HCT116 (cell line): Measurements from ENCODE around the gene SDCCAG8. TPM values are rescaled to one million over a fixed set of nuclear protein-coding genes. Genes with fewer than 3 reads are reported as not detected.

Source experiments
- ATAC-seq: fragments of 200-7000 bp; cut with Tn5 transposase; 2 replicates; pipeline ENCODE4 v1.9.1; 2020; ENCODE audit warnings: mild to moderate bottlenecking, moderate library complexity
- BruUV-seq: library from RNA; stranded (reverse); fragments of 400-500 nt; replicated peaks from 2 replicates; lab custom pipeline; 2021; lab: Mats Ljungman, UMichigan
- CTCF ChIA-PET: fragments of 300-600 bp; sonication (Branson Sonifier 250); formaldehyde crosslinking; loops from one replicate; lab custom pipeline; 2021; ENCODE audit warnings: antibody characterized with exemption; lab: Charles Lee
- POLR2A ChIA-PET: fragments of 300-600, 350-600 bp; sonication (Branson Sonifier 250); formaldehyde crosslinking; loops from one replicate; lab custom pipeline; 2021; ENCODE audit warnings: antibody characterized with exemption; lab: Charles Lee
- RAD21 ChIA-PET, 2 experiments: fragments of 300-600 bp; sonication (Branson Sonifier 250); formaldehyde crosslinking; loops; one replicate each; lab custom pipeline; 2023; ENCODE audit warnings: low total read pairs in 2 of 2; ENCODE audit not compliant: uncharacterized antibody in 2 of 2, unreplicated experiment in 2 of 2, low non-redundant PET in 1 of 2; lab: Charles Lee
- DNase-seq: peaks from one replicate; pipeline ENCODE4 v3.0.0-alpha.2; 2010; ENCODE audit warnings: low read depth, low spot score
- H2AFZ ChIP-seq: fragments of 200-600 bp; shearing (Covaris generic), sonication (generic); 2 replicates; pipeline ENCODE4 v1.6.1; 2017; ENCODE audit warnings: low read depth, mixed run types, mixed read lengths, antibody characterized with exemption, low read length; ENCODE audit not compliant: poor library complexity, severe bottlenecking
- H3K27ac ChIP-seq: 2 replicates; pipeline ENCODE4 v1.5.1; 2012; ENCODE audit warnings: low read depth, low read length
- H3K27me3 ChIP-seq: fragments of 200-600 bp; sonication (generic); 2 replicates; pipeline ENCODE4 v1.6.1; 2016; ENCODE audit warnings: mixed run types, low read length, mixed read lengths; ENCODE audit not compliant: insufficient read depth
- H3K36me3 ChIP-seq, 2 experiments: fragments of 200-500 bp in 1 of 2; fragments of 200-600 bp in 1 of 2; sonication (Bioruptor generic) in 1 of 2; sonication (generic) in 1 of 2; 2 replicates each; pipeline versions ENCODE4 v1.5.1 to v1.6.1; 2014 to 2016; ENCODE audit warnings: low read length in 2 of 2, inconsistent platforms in 1 of 2, mixed read lengths in 1 of 2, mixed run types in 1 of 2; ENCODE audit not compliant: insufficient read depth in 2 of 2, control insufficient read depth in 1 of 2
- H3K4me1 ChIP-seq, 2 experiments: fragments of 200-600 bp in 1 of 2; sonication (generic) in 1 of 2; 2 replicates each; pipeline versions ENCODE4 v1.5.1 to v1.6.1; 2012 to 2017; ENCODE audit warnings: low read length in 2 of 2, inconsistent platforms in 1 of 2, mild to moderate bottlenecking in 1 of 2, mixed read lengths in 1 of 2, mixed run types in 1 of 2, moderate library complexity in 1 of 2; ENCODE audit not compliant: insufficient read depth in 2 of 2, control insufficient read depth in 1 of 2
- H3K4me2 ChIP-seq: fragments of 200-600 bp; sonication (generic); 2 replicates; pipeline ENCODE4 v1.6.1; 2017; ENCODE audit warnings: mixed run types, low read length, mixed read lengths
- H3K4me3 ChIP-seq, 2 experiments: fragments of 200-600 bp in 1 of 2; sonication (generic) in 1 of 2; replicated peaks in 1 of 2; 2 replicates each; pipeline ENCODE4 v1.5.1; 2011 to 2016; ENCODE audit warnings: low read length in 2 of 2, control low read depth in 1 of 2, low read depth in 1 of 2, mild to moderate bottlenecking in 1 of 2, mixed read lengths in 1 of 2, mixed run types in 1 of 2
- H3K79me2 ChIP-seq: fragments of 200-600 bp; sonication (generic); 2 replicates; pipeline ENCODE4 v1.6.1; 2017; ENCODE audit warnings: mild to moderate bottlenecking, mixed run types, low read length, moderate library complexity, mixed read lengths; ENCODE audit not compliant: insufficient read depth
- H3K9ac ChIP-seq: fragments of 200-600 bp; sonication (generic); 2 replicates; pipeline ENCODE4 v1.6.1; 2016; ENCODE audit warnings: low read length, mixed read lengths
- H3K9me2 ChIP-seq: fragments of 200-600 bp; sonication (generic), shearing (Covaris generic); 2 replicates; pipeline ENCODE4 v1.6.1; 2017; ENCODE audit warnings: mixed run types, mild to moderate bottlenecking, moderate library complexity; ENCODE audit not compliant: insufficient read depth
- H3K9me3 ChIP-seq, 2 experiments: fragments of 200-500 bp in 1 of 2; fragments of 200-600 bp in 1 of 2; sonication (Bioruptor generic) in 1 of 2; sonication (generic) in 1 of 2; 2 replicates each; pipeline ENCODE4 v1.6.1; 2014 to 2017; ENCODE audit warnings: low read length in 2 of 2, mixed read lengths in 2 of 2, inconsistent platforms in 1 of 2, low read depth in 1 of 2, mild to moderate bottlenecking in 1 of 2, mixed run types in 1 of 2, moderate library complexity in 1 of 2; ENCODE audit not compliant: control insufficient read depth in 1 of 2, insufficient read depth in 1 of 2
- H4K20me1 ChIP-seq: fragments of 200-600 bp; sonication (generic), shearing (Covaris generic); 2 replicates; pipeline ENCODE4 v1.6.1; 2017; ENCODE audit warnings: mixed run types, mild to moderate bottlenecking, moderate library complexity; ENCODE audit not compliant: insufficient read depth
- EGR1 ChIP-seq: IDR thresholded peaks from 2 replicates; pipeline ENCODE4 v1.6.1; 2012; ENCODE audit warnings: low read depth
- ELF1 ChIP-seq: IDR thresholded peaks from 2 replicates; pipeline ENCODE4 v1.6.1; 2012; ENCODE audit warnings: low read depth, borderline replicate concordance
- RAD21 ChIP-seq: IDR thresholded peaks from 2 replicates; pipeline ENCODE4 v1.6.1; 2012; ENCODE audit warnings: low read depth, mild to moderate bottlenecking
- SIN3A ChIP-seq: IDR thresholded peaks from 2 replicates; pipeline ENCODE4 v1.6.1; 2012; ENCODE audit warnings: low read depth
- SRF ChIP-seq: IDR thresholded peaks from 2 replicates; pipeline ENCODE4 v1.6.1; 2012; ENCODE audit warnings: low read depth
- YY1 ChIP-seq: IDR thresholded peaks from 2 replicates; pipeline ENCODE4 v1.6.1; 2011; ENCODE audit warnings: low read length, low read depth, moderate library complexity, mild to moderate bottlenecking; ENCODE audit not compliant: insufficient replicate concordance; ENCODE audit errors: extremely low read depth
- ZFX ChIP-seq: fragments of 450-650 bp; IDR thresholded peaks from 2 replicates; pipeline ENCODE4 v1.6.1; 2017
- intact Hi-C: fragments of 100-400 bp; cut with micrococcal nuclease; formaldehyde crosslinking; loops from 2 replicates; pipeline ENCODE4 v1.10.0; 2022
- total RNA-seq: library from RNA; stranded (reverse); gene quantifications from one replicate; pipeline ENCODE4 v1.2.1, GENCODE V29; 2021; ENCODE audit not compliant: unreplicated experiment

Gene SDCCAG8
- total RNA-seq, 1 experiment from 2014 or later = 38.2 TPM

DNA sequence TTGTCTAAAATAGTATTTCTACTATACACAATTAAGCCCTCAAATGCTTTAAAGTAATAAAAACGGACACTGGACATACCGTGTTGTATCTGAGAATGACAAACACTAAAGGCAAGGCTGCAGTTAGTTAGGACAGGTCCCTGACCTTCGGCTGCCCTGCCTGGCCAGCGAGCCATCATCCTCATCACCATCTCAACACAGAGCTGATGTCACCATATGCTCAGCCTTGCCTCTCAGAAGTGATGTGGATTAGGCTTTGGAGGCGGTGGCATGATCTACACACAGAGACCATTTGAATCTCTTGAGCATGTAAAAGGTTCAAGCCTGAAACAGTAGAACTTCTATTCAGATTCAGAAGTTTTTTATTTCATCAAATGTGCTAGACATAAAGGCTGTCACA, 244.7 kb downstream of the SDCCAG8 start:
- H2AFZ ChIP-seq = no peak overlapping the region
- no peak overlapping the region for H3K9ac ChIP-seq
- RAD21 ChIA-PET = no interaction called here
- no peaks in the 10 kb centered on the region for H3K9me2 ChIP-seq
- ATAC-seq (no peak), DNase-seq (no peak)
- no peak for TF ChIP-seq ELF1
- TF ChIP-seq ZFX = no peak
- no peak for TF ChIP-seq RAD21
- no peaks in the 10 kb centered on the region for H3K4me1 ChIP-seq
- no peaks in the 10 kb centered on the region for H3K27me3 ChIP-seq
- no peaks in the 10 kb centered on the region; a peak in 1 of 4 replicates for H3K36me3 ChIP-seq
- H3K4me2 ChIP-seq = no peak overlapping the region
- CTCF ChIA-PET = no interaction called here
- H3K9me3 ChIP-seq = no peaks in the 10 kb centered on the region
- POLR2A ChIA-PET = no interaction called here
- intact Hi-C loops = no loop called here
- H4K20me1 ChIP-seq = no peaks in the 10 kb centered on the region
- H3K27ac ChIP-seq = no peak overlapping the region
- no peaks in the 10 kb centered on the region for H3K79me2 ChIP-seq
- BruUV-seq = no TSS peak
- no peak overlapping the region for H3K4me3 ChIP-seq

DNA sequence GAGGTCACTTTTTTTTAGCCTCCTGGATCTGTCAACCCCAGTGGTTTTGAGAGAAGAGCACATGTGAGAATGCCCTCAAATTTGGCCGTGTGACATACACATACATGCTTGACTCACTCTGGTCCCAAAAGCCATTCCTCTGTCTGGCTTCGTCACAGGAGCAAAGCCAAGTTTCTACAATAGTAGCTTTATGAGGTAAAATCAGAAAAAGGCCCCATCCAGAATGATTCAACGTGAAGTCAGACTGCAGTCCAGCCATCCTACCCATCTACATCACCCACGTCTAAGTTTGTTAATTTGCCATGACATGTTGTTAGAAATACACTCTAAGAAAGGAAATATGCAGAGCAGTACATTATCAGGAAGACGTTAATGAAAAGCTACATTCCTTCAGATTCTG, 245.2 kb downstream of the SDCCAG8 start:
- H3K4me3 ChIP-seq = no peak overlapping the region
- no peaks in the 10 kb centered on the region for H3K4me1 ChIP-seq
- no peaks in the 10 kb centered on the region for H3K79me2 ChIP-seq
- no peak overlapping the region for H3K4me2 ChIP-seq
- intact Hi-C loops = no loop called here
- H3K9ac ChIP-seq = no peak overlapping the region
- CTCF ChIA-PET = no interaction called here
- POLR2A ChIA-PET = no interaction called here
- no peak overlapping the region for H3K27ac ChIP-seq
- H3K9me2 ChIP-seq = no peaks in the 10 kb centered on the region
- no peaks in the 10 kb centered on the region; a peak in 1 of 4 replicates for H3K36me3 ChIP-seq
- DNase-seq (no peak), ATAC-seq (no peak)
- BruUV-seq = no TSS peak
- RAD21 ChIA-PET = no interaction called here
- H3K9me3 ChIP-seq = no peaks in the 10 kb centered on the region
- H3K27me3 ChIP-seq = no peaks in the 10 kb centered on the region
- no peak overlapping the region for H2AFZ ChIP-seq
- no peaks in the 10 kb centered on the region for H4K20me1 ChIP-seq
- TF ChIP-seq SRF (no peak), EGR1 (no peak), YY1 (no peak), ELF1 (no peak), SIN3A (no peak)
